WTC11 (cell line): ENCODE results near the gene FDXR. TPM values are rescaled to one million over a fixed set of nuclear protein-coding genes. Genes with fewer than 3 reads are reported as not detected.

Experiments
- ATAC-seq: fragments of 200-7000 bp; cut with Tn5 transposase; 2 replicates; pipeline ENCODE4 v1.10.0; 2021; ENCODE audit warnings: mild to moderate bottlenecking, moderate library complexity
- CTCF ChIA-PET: fragments of 300-600 bp; sonication (Branson Sonifier 250); formaldehyde crosslinking; loops from one replicate; lab custom pipeline; 2021; ENCODE audit warnings: antibody characterized with exemption; lab: Charles Lee
- POLR2A ChIA-PET: fragments of 350-600 bp; sonication (Branson Sonifier 250); formaldehyde crosslinking; loops from one replicate; lab custom pipeline; 2021; ENCODE audit warnings: antibody characterized with exemption; lab: Charles Lee
- DNase-seq: peaks from one replicate; pipeline ENCODE4 v3.0.0; 2021; ENCODE audit warnings: low spot score
- H3K27ac Mint-ChIP-seq: 2 replicates; pipeline ENCODE4 v1.8.0; 2021; ENCODE audit warnings: mixed read lengths
- H3K27me3 Mint-ChIP-seq: 2 replicates; pipeline ENCODE4 v1.8.0; 2021; ENCODE audit warnings: low read depth, mild to moderate bottlenecking, moderate library complexity, mixed read lengths
- H3K36me3 Mint-ChIP-seq: 2 replicates; pipeline ENCODE4 v1.8.0; 2021; ENCODE audit warnings: mixed read lengths
- H3K4me1 Mint-ChIP-seq: 2 replicates; pipeline ENCODE4 v1.8.0; 2022; ENCODE audit warnings: mixed read lengths
- H3K4me3 Mint-ChIP-seq: 2 replicates; pipeline ENCODE4 v1.8.0; 2021; ENCODE audit warnings: mild to moderate bottlenecking, moderate library complexity, mixed read lengths
- H3K9me3 Mint-ChIP-seq: 2 replicates; pipeline ENCODE4 v1.8.0; 2021; ENCODE audit warnings: mixed read lengths
- ETV6 ChIP-seq: sonication (generic); formaldehyde crosslinking; IDR thresholded peaks from 2 replicates; pipeline ENCODE4 v1.8.1; 2022; ENCODE audit warnings: mild to moderate bottlenecking, missing genetic modification reagents
- JAZF1 ChIP-seq: fragments of 250-450 bp; sonication (Bioruptor Pico); IDR thresholded peaks from 2 replicates; pipeline ENCODE4 v1.9.0; 2021; ENCODE audit warnings: moderate library complexity, mild to moderate bottlenecking, inconsistent platforms
- JUN ChIP-seq: sonication (generic); formaldehyde crosslinking; IDR thresholded peaks from 2 replicates; pipeline ENCODE4 v1.8.0; 2023; ENCODE audit warnings: mild to moderate bottlenecking, missing genetic modification reagents
- MYBL2 ChIP-seq: sonication (generic); formaldehyde crosslinking; IDR thresholded peaks from 2 replicates; pipeline ENCODE4 v1.8.1; 2023; ENCODE audit warnings: mild to moderate bottlenecking, moderate library complexity, missing genetic modification reagents
- NFE2L1 ChIP-seq: sonication (generic); formaldehyde crosslinking; IDR thresholded peaks from 2 replicates; pipeline ENCODE4 v1.8.1; 2023; ENCODE audit warnings: missing genetic modification reagents
- RELA ChIP-seq: sonication (generic); formaldehyde crosslinking; IDR thresholded peaks from 2 replicates; pipeline ENCODE4 v1.8.1; 2022; ENCODE audit warnings: missing genetic modification reagents, mild to moderate bottlenecking, borderline replicate concordance
- SMAD3 ChIP-seq: sonication (generic); formaldehyde crosslinking; IDR thresholded peaks from 2 replicates; pipeline ENCODE4 v1.8.0; 2022; ENCODE audit warnings: missing genetic modification reagents, mild to moderate bottlenecking, borderline replicate concordance
- SP1 ChIP-seq: sonication (generic); formaldehyde crosslinking; conservative IDR thresholded peaks from 2 replicates; pipeline ENCODE4 v1.8.1; 2022; ENCODE audit warnings: missing genetic modification reagents
- TCF7 ChIP-seq: sonication (generic); formaldehyde crosslinking; IDR thresholded peaks from 2 replicates; pipeline ENCODE4 v1.8.0; 2022; ENCODE audit warnings: mild to moderate bottlenecking, low read depth, missing genetic modification reagents, moderate library complexity
- ZNF121 ChIP-seq: sonication (generic); formaldehyde crosslinking; IDR thresholded peaks from 2 replicates; pipeline ENCODE4 v1.8.0; 2023; ENCODE audit warnings: missing genetic modification reagents
- ZNF416 ChIP-seq: fragments of 250-450 bp; sonication (Bioruptor Pico); IDR thresholded peaks from 2 replicates; pipeline ENCODE4 v1.9.0; 2021; ENCODE audit warnings: mild to moderate bottlenecking, inconsistent platforms
- total RNA-seq: library from RNA; stranded (reverse); gene quantifications from 3 replicates; pipeline ENCODE4 v1.2.3, GENCODE V29; 2021
- TF ChIP-seq, protein P1 (sequence below): sonication (generic); formaldehyde crosslinking; IDR thresholded peaks from 2 replicates; pipeline ENCODE4 v1.8.1; 2023; ENCODE audit warnings: mild to moderate bottlenecking, missing genetic modification reagents, borderline replicate concordance
- TF ChIP-seq, protein P2 (sequence below): sonication (generic); formaldehyde crosslinking; IDR thresholded peaks from 2 replicates; pipeline ENCODE4 v1.8.0; 2023; ENCODE audit warnings: missing genetic modification reagents
- TF ChIP-seq, protein P3 (sequence below): fragments of 250-450 bp; sonication (Bioruptor Pico); IDR thresholded peaks from 2 replicates; pipeline ENCODE4 v1.9.0; 2021; ENCODE audit warnings: mild to moderate bottlenecking
- TF ChIP-seq, protein P4 (sequence below): fragments of 250-450 bp; sonication (Bioruptor Pico); IDR thresholded peaks from 2 replicates; pipeline ENCODE4 v1.9.0; 2021; ENCODE audit warnings: moderate library complexity, mild to moderate bottlenecking, inconsistent platforms, borderline replicate concordance
- TF ChIP-seq, protein P5 (sequence below): sonication (generic); formaldehyde crosslinking; IDR thresholded peaks from 2 replicates; pipeline ENCODE4 v1.8.1; 2022; ENCODE audit warnings: mild to moderate bottlenecking, moderate library complexity, missing genetic modification reagents
- TF ChIP-seq, protein P6 (sequence below): sonication (generic); formaldehyde crosslinking; IDR thresholded peaks from 2 replicates; pipeline ENCODE4 v1.8.0; 2022; ENCODE audit warnings: mild to moderate bottlenecking, missing genetic modification reagents
- TF ChIP-seq, protein P7 (sequence below): sonication (generic); formaldehyde crosslinking; IDR thresholded peaks from 2 replicates; pipeline ENCODE4 v1.8.0; 2022; ENCODE audit warnings: mild to moderate bottlenecking, missing genetic modification reagents
- TF ChIP-seq, protein P8 (sequence below): fragments of 250-450 bp; sonication (Bioruptor Pico); IDR thresholded peaks from 2 replicates; pipeline ENCODE4 v1.9.0; 2021; ENCODE audit warnings: mild to moderate bottlenecking
- TF ChIP-seq, protein P9 (sequence below): sonication (generic); formaldehyde crosslinking; IDR thresholded peaks from 2 replicates; pipeline ENCODE4 v1.8.1; 2023; ENCODE audit warnings: mild to moderate bottlenecking, missing genetic modification reagents

The FDXR gene
- total RNA-seq, 1 experiment from 2014 or later = 52.8 TPM

DNA sequence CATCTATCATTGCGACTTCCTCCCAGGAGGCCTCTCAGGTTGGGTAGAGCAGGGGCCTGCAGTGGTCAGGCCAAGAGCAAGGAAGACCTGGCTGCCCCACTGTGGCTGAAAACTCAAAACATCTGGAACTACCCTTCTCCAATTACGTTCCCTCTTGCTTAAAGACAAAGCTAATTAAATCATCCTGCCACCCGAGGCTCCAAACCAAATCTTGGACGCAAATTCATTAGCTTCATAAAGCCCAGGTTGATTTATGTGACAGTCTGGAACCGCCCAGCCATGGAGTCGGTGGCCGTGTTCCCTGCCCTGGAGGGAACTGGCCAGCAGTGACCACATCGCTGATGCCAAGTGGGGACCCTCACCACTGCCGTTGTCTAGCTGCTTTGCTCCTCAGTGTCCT lies 34.5 kb downstream of the FDXR start (continued):
- TF ChIP-seq, protein P1, sequence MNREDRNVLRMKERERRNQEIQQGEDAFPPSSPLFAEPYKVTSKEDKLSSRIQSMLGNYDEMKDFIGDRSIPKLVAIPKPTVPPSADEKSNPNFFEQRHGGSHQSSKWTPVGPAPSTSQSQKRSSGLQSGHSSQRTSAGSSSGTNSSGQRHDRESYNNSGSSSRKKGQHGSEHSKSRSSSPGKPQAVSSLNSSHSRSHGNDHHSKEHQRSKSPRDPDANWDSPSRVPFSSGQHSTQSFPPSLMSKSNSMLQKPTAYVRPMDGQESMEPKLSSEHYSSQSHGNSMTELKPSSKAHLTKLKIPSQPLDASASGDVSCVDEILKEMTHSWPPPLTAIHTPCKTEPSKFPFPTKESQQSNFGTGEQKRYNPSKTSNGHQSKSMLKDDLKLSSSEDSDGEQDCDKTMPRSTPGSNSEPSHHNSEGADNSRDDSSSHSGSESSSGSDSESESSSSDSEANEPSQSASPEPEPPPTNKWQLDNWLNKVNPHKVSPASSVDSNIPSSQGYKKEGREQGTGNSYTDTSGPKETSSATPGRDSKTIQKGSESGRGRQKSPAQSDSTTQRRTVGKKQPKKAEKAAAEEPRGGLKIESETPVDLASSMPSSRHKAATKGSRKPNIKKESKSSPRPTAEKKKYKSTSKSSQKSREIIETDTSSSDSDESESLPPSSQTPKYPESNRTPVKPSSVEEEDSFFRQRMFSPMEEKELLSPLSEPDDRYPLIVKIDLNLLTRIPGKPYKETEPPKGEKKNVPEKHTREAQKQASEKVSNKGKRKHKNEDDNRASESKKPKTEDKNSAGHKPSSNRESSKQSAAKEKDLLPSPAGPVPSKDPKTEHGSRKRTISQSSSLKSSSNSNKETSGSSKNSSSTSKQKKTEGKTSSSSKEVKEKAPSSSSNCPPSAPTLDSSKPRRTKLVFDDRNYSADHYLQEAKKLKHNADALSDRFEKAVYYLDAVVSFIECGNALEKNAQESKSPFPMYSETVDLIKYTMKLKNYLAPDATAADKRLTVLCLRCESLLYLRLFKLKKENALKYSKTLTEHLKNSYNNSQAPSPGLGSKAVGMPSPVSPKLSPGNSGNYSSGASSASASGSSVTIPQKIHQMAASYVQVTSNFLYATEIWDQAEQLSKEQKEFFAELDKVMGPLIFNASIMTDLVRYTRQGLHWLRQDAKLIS (CRISPR knock-in tag) = no peak
- TF ChIP-seq RELA (no peak), ZNF416 (CRISPR knock-in tag) (no peak)
- TF ChIP-seq, protein P2, sequence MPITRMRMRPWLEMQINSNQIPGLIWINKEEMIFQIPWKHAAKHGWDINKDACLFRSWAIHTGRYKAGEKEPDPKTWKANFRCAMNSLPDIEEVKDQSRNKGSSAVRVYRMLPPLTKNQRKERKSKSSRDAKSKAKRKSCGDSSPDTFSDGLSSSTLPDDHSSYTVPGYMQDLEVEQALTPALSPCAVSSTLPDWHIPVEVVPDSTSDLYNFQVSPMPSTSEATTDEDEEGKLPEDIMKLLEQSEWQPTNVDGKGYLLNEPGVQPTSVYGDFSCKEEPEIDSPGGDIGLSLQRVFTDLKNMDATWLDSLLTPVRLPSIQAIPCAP (CRISPR knock-in tag) = no peak

DNA sequence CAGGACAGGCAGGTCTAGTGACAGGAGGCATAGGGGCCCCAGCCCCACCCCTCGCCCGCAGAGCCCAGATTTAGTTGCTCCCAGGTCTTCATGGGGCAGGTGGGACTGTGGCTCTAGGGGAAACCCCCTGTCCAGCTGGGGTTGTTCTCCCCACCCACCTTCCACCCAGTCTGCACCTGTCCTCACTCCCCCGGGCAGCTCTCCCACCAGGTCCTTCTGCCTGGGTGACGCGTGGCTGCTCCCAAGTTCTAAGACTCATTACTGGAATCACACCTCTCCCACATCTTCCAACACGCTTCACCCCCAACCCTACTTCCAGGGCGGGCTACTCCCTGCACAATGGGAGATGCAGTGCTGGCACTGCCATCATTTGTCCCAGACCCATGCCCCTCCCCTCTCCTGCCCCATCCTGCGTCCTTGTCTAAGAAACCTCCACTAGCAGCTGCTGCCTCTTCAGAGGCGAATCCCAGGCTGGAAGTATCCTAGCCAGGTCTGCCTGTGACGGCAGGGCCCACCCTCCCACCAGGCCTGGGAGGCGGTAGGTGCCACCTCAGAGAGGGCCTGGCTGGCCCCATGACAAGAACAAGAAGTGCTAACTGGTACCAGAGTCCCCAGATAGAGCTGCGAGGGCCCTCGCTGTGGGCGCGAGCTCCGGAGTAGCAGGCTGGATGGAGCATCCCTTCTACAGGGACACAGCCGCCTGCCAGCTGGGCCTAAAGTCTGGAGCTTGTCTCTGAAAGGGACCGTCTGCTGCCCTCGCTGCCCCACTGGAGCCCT lies 35.9 kb downstream of the FDXR start:
- POLR2A ChIA-PET = no interaction called here
- H3K4me1 Mint-ChIP-seq = peaks cover 17% of the 10 kb centered on the region
- no peaks in the 10 kb centered on the region for H3K9me3 Mint-ChIP-seq
- ATAC-seq (no peak), DNase-seq (no peak)
- CTCF ChIA-PET = interaction anchor here (1.3 to 5.5 kb wide), 2 partner anchors 24 to 93 kb away, joined by 3 to 63 read pairs; partner anchors contain the start of gene GRIN2C
- TF ChIP-seq, protein P3, sequence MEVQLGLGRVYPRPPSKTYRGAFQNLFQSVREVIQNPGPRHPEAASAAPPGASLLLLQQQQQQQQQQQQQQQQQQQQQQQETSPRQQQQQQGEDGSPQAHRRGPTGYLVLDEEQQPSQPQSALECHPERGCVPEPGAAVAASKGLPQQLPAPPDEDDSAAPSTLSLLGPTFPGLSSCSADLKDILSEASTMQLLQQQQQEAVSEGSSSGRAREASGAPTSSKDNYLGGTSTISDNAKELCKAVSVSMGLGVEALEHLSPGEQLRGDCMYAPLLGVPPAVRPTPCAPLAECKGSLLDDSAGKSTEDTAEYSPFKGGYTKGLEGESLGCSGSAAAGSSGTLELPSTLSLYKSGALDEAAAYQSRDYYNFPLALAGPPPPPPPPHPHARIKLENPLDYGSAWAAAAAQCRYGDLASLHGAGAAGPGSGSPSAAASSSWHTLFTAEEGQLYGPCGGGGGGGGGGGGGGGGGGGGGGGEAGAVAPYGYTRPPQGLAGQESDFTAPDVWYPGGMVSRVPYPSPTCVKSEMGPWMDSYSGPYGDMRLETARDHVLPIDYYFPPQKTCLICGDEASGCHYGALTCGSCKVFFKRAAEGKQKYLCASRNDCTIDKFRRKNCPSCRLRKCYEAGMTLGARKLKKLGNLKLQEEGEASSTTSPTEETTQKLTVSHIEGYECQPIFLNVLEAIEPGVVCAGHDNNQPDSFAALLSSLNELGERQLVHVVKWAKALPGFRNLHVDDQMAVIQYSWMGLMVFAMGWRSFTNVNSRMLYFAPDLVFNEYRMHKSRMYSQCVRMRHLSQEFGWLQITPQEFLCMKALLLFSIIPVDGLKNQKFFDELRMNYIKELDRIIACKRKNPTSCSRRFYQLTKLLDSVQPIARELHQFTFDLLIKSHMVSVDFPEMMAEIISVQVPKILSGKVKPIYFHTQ (CRISPR knock-in tag) = no peak
- TF ChIP-seq, protein P4, sequence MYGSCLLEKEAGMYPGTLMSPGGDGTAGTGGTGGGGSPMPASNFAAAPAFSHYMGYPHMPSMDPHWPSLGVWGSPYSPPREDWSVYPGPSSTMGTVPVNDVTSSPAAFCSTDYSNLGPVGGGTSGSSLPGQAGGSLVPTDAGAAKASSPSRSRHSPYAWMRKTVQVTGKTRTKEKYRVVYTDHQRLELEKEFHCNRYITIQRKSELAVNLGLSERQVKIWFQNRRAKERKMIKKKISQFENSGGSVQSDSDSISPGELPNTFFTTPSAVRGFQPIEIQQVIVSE = no peak
- TF ChIP-seq TCF7 = no peak
- TF ChIP-seq, protein P5, sequence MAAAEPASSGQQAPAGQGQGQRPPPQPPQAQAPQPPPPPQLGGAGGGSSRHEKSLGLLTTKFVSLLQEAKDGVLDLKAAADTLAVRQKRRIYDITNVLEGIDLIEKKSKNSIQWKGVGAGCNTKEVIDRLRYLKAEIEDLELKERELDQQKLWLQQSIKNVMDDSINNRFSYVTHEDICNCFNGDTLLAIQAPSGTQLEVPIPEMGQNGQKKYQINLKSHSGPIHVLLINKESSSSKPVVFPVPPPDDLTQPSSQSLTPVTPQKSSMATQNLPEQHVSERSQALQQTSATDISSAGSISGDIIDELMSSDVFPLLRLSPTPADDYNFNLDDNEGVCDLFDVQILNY (CRISPR knock-in tag) = no peak
- TF ChIP-seq JAZF1 (CRISPR knock-in tag) = no peak
- TF ChIP-seq, protein P6, sequence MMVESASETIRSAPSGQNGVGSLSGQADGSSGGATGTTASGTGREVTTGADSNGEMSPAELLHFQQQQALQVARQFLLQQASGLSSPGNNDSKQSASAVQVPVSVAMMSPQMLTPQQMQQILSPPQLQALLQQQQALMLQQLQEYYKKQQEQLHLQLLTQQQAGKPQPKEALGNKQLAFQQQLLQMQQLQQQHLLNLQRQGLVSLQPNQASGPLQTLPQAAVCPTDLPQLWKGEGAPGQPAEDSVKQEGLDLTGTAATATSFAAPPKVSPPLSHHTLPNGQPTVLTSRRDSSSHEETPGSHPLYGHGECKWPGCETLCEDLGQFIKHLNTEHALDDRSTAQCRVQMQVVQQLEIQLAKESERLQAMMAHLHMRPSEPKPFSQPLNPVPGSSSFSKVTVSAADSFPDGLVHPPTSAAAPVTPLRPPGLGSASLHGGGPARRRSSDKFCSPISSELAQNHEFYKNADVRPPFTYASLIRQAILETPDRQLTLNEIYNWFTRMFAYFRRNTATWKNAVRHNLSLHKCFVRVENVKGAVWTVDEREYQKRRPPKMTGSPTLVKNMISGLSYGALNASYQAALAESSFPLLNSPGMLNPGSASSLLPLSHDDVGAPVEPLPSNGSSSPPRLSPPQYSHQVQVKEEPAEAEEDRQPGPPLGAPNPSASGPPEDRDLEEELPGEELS (CRISPR knock-in tag) = no peak
- TF ChIP-seq SP1 = no peak
- TF ChIP-seq, protein P7, sequence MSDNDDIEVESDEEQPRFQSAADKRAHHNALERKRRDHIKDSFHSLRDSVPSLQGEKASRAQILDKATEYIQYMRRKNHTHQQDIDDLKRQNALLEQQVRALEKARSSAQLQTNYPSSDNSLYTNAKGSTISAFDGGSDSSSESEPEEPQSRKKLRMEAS (CRISPR knock-in tag) = no peak
- no peak for TF ChIP-seq MYBL2 (CRISPR knock-in tag)
- TF ChIP-seq ETV6 (CRISPR knock-in tag) = no peak
- TF ChIP-seq JUN (CRISPR knock-in tag) = no peak
- no peak for TF ChIP-seq ZNF121 (CRISPR knock-in tag)
- TF ChIP-seq NFE2L1 (CRISPR knock-in tag) = no peak
- TF ChIP-seq, protein P8, sequence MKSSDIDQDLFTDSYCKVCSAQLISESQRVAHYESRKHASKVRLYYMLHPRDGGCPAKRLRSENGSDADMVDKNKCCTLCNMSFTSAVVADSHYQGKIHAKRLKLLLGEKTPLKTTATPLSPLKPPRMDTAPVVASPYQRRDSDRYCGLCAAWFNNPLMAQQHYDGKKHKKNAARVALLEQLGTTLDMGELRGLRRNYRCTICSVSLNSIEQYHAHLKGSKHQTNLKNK (CRISPR knock-in tag) = no peak
- TF ChIP-seq SMAD3 (CRISPR knock-in tag) = no peak
- TF ChIP-seq, protein P9, sequence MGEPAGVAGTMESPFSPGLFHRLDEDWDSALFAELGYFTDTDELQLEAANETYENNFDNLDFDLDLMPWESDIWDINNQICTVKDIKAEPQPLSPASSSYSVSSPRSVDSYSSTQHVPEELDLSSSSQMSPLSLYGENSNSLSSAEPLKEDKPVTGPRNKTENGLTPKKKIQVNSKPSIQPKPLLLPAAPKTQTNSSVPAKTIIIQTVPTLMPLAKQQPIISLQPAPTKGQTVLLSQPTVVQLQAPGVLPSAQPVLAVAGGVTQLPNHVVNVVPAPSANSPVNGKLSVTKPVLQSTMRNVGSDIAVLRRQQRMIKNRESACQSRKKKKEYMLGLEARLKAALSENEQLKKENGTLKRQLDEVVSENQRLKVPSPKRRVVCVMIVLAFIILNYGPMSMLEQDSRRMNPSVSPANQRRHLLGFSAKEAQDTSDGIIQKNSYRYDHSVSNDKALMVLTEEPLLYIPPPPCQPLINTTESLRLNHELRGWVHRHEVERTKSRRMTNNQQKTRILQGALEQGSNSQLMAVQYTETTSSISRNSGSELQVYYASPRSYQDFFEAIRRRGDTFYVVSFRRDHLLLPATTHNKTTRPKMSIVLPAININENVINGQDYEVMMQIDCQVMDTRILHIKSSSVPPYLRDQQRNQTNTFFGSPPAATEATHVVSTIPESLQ (CRISPR knock-in tag) = no peak
- no peaks in the 10 kb centered on the region; the same call in 1 of the 2 replicates for H3K36me3 Mint-ChIP-seq
- no peak overlapping the region for H3K4me3 Mint-ChIP-seq
- no peak overlapping the region for H3K27ac Mint-ChIP-seq
- peaks cover 10% of the 10 kb centered on the region for H3K27me3 Mint-ChIP-seq
